Measurements from ENCODE around the gene PGAM1.

DNA sequence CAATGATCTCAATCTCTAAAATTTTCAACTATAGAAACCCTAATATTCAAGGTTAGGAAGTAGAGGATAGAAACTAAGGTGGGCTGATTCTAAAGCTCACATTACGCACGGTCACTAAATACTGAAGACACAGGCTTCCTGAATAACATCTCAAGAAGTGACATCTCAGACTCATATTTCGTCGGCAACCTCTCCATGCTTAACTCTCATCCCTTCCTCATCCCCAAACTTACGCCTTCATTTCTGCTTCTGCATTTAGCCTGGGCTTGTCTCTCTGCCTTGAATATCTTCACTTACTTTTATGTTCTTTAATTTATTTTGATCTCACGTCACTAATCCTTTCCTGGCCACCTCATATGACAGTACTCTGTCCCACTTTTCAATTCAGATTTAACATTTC, 9.2 kb downstream of the PGAM1 start:
- no peak for TF ChIP-seq TEAD4 (IDR thresholded peaks at IDR 0.05; ENCODE audit: borderline replicate concordance, insufficient read depth)
- no peak for TF ChIP-seq MEF2A (IDR thresholded peaks at IDR 0.05; ENCODE audit: borderline replicate concordance, low read depth)
- TF ChIP-seq MXI1 (IDR thresholded peaks at IDR 0.05; ENCODE audit: low read depth, low read length): no peak
- TF ChIP-seq TAF1 (IDR thresholded peaks at IDR 0.05; ENCODE audit: borderline replicate concordance, low read depth, low read length): no peak
- TF ChIP-seq, protein P1, sequence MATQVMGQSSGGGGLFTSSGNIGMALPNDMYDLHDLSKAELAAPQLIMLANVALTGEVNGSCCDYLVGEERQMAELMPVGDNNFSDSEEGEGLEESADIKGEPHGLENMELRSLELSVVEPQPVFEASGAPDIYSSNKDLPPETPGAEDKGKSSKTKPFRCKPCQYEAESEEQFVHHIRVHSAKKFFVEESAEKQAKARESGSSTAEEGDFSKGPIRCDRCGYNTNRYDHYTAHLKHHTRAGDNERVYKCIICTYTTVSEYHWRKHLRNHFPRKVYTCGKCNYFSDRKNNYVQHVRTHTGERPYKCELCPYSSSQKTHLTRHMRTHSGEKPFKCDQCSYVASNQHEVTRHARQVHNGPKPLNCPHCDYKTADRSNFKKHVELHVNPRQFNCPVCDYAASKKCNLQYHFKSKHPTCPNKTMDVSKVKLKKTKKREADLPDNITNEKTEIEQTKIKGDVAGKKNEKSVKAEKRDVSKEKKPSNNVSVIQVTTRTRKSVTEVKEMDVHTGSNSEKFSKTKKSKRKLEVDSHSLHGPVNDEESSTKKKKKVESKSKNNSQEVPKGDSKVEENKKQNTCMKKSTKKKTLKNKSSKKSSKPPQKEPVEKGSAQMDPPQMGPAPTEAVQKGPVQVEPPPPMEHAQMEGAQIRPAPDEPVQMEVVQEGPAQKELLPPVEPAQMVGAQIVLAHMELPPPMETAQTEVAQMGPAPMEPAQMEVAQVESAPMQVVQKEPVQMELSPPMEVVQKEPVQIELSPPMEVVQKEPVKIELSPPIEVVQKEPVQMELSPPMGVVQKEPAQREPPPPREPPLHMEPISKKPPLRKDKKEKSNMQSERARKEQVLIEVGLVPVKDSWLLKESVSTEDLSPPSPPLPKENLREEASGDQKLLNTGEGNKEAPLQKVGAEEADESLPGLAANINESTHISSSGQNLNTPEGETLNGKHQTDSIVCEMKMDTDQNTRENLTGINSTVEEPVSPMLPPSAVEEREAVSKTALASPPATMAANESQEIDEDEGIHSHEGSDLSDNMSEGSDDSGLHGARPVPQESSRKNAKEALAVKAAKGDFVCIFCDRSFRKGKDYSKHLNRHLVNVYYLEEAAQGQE (IDR thresholded peaks at IDR 0.05; ENCODE audit: low read depth, low read length): no peak
- TF ChIP-seq GABPA (IDR thresholded peaks at IDR 0.05; ENCODE audit: low read depth): no peak
- TF ChIP-seq NFIC (IDR thresholded peaks at IDR 0.05; ENCODE audit: borderline replicate concordance): no peak
- TF ChIP-seq, protein P2, sequence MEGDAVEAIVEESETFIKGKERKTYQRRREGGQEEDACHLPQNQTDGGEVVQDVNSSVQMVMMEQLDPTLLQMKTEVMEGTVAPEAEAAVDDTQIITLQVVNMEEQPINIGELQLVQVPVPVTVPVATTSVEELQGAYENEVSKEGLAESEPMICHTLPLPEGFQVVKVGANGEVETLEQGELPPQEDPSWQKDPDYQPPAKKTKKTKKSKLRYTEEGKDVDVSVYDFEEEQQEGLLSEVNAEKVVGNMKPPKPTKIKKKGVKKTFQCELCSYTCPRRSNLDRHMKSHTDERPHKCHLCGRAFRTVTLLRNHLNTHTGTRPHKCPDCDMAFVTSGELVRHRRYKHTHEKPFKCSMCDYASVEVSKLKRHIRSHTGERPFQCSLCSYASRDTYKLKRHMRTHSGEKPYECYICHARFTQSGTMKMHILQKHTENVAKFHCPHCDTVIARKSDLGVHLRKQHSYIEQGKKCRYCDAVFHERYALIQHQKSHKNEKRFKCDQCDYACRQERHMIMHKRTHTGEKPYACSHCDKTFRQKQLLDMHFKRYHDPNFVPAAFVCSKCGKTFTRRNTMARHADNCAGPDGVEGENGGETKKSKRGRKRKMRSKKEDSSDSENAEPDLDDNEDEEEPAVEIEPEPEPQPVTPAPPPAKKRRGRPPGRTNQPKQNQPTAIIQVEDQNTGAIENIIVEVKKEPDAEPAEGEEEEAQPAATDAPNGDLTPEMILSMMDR (IDR thresholded peaks at IDR 0.05): no peak
- TF ChIP-seq, protein P3, sequence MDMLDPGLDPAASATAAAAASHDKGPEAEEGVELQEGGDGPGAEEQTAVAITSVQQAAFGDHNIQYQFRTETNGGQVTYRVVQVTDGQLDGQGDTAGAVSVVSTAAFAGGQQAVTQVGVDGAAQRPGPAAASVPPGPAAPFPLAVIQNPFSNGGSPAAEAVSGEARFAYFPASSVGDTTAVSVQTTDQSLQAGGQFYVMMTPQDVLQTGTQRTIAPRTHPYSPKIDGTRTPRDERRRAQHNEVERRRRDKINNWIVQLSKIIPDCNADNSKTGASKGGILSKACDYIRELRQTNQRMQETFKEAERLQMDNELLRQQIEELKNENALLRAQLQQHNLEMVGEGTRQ (IDR thresholded peaks at IDR 0.05; ENCODE audit: borderline replicate concordance, low read depth, low read length): no peak
- no peak for TF ChIP-seq POLR2AphosphoS5 (IDR thresholded peaks at IDR 0.05; ENCODE audit: low read depth, low read length)
- no peak for TF ChIP-seq EZH2phosphoT487 (IDR thresholded peaks at IDR 0.05; ENCODE audit: borderline replicate concordance, low read depth)
- no peak for TF ChIP-seq SMC3 (IDR thresholded peaks at IDR 0.05; ENCODE audit: low read depth, low read length)

All from SK-N-SH (cell line).